Gastrocnemius medialis (tissue), 4 donors: ENCODE data around the gene BDKRB2. TPM values are rescaled to one million over a fixed set of nuclear protein-coding genes. Genes with fewer than 3 reads are reported as not detected.

Experiments
- ATAC-seq, 2 donors: fragments of 150-250 bp; one replicate each; pipeline ENCODE4 v1.9.1; 2016
- DNase-seq, 2 donors: peaks; one replicate each; pipeline ENCODE4 v3.0.0-alpha.2; 2019
- H3K27ac ChIP-seq, 4 donors: fragments of 200-600 bp; sonication (generic); 1 replicate in 1 of 4; 2 replicates in 3 of 4; pipeline ENCODE4 v1.5.1; 2016 to 2018; ENCODE audit warnings: mild to moderate bottlenecking in 2 of 4, moderate library complexity in 1 of 4
- H3K27me3 ChIP-seq, 3 donors: fragments of 200-600 bp; sonication (generic) in 2 of 3; 1 replicate in 1 of 3; 2 replicates in 2 of 3; pipeline versions ENCODE4 v1.5.1 to v1.6.0; 2016 to 2019; ENCODE audit warnings: mild to moderate bottlenecking in 1 of 3, moderate library complexity in 1 of 3
- H3K36me3 ChIP-seq, 2 donors: fragments of 200-600 bp; sonication (generic) in 1 of 2; one replicate each; pipeline ENCODE4 v1.5.1; 2017 to 2018
- H3K4me1 ChIP-seq, 2 donors: fragments of 200-600 bp; sonication (generic) in 1 of 2; one replicate each; pipeline ENCODE4 v1.5.1; 2016 to 2017; ENCODE audit warnings: mild to moderate bottlenecking in 2 of 2
- H3K4me3 ChIP-seq, 4 donors: fragments of 200-600 bp; sonication (generic) in 3 of 4; 1 replicate in 1 of 4; 2 replicates in 3 of 4; pipeline ENCODE4 v1.5.1; 2016 to 2019; ENCODE audit warnings: mild to moderate bottlenecking in 2 of 4
- H3K9me3 ChIP-seq, 3 donors: fragments of 200-600 bp; sonication (generic) in 2 of 3; 1 replicate in 1 of 3; 2 replicates in 2 of 3; pipeline ENCODE4 v1.5.1; 2016 to 2019
- POLR2A ChIP-seq, 2 donors: fragments of 450-650 bp; IDR thresholded peaks; one replicate each; pipeline ENCODE4 v1.6.1; 2017; ENCODE audit warnings: antibody characterized with exemption in 2 of 2, mild to moderate bottlenecking in 2 of 2, moderate library complexity in 2 of 2
- in situ Hi-C, 4 donors: fragments of 200-750 bp; cut with MboI; loops; one replicate each; pipeline versions ENCODE4 v1.15.0 to v1.8.0; 2017; ENCODE audit warnings: low sequenced_read_pairs in 4 of 4
- intact Hi-C: fragments of 100-400 bp; cut with DNase I; formaldehyde crosslinking; loops from one replicate; pipeline ENCODE4 v1.15.1; 2023; ENCODE audit warnings: low total_unique reads
- total RNA-seq, 4 donors: library from RNA; depleted of rRNA; stranded (reverse); fragments of >200 nt; gene quantifications; one replicate each; pipeline versions ENCODE4 v1.1.0 to v1.2.3, GENCODE V29; 2016
- TF ChIP-seq, protein P1 (sequence below), 5 experiments: fragments of 450-650 bp in 3 of 5; fragments of 200-600 bp in 2 of 5; sonication (generic) in 2 of 5; IDR thresholded peaks in 4 of 5; conservative IDR thresholded peaks in 1 of 5; 1 replicate in 4 of 5; 2 replicates in 1 of 5; pipeline ENCODE4 v1.5.1; 2016 to 2019; ENCODE audit warnings: antibody characterized with exemption in 5 of 5, mild to moderate bottlenecking in 3 of 5, moderate library complexity in 3 of 5

BDKRB2 gene
- total RNA-seq, 4 donors from 2014 or later, result 0.10 to 1.3 (median 0.89) TPM

DNA sequence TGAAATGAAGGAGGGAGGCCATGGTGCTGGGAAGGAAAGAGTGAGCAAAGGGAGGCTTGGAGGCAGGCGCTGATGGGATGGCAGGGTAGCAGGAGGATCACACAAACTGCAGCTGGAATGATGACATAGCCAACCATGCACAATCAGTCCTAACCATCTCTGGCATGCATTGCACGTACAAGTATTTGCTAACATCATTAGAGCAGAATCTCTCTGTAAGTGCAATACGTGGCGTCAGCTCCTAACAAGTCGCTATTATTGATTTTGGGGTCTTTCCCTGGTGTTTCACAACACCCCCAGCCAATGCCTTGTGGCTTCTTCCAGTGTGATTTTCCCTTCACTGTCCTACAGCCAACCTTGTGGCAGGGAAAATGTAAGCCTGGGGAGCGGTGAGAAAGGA lies 69.9 kb downstream of the BDKRB2 start:
- intact Hi-C loops, result loop anchor here (5.0 kb wide), 1 partner anchor 847 kb away; no protein-coding TSS in a partner anchor
- in situ Hi-C loops, result loop anchor here in 2 of 4 donors (10.0 to 25.0 kb wide), 2 partner anchors 180 to 712 kb away; no protein-coding TSS in a partner anchor
- Histone ChIP-seq H3K4me3 (no peak overlapping the region), H3K36me3 (no peaks in the 10 kb centered on the region), H3K4me1 (no peaks in the 10 kb centered on the region), H3K27me3 (no peaks in the 10 kb centered on the region), H3K27ac (no peak overlapping the region), H3K9me3 (peaks cover 4 to 12% (median 6%) of the 10 kb centered on the region in 3 donors)
- no peak for DNase-seq
- ATAC-seq, result no peak
- TF ChIP-seq POLR2A (IDR thresholded peaks at IDR 0.05), result no peak
- TF ChIP-seq, protein P1, sequence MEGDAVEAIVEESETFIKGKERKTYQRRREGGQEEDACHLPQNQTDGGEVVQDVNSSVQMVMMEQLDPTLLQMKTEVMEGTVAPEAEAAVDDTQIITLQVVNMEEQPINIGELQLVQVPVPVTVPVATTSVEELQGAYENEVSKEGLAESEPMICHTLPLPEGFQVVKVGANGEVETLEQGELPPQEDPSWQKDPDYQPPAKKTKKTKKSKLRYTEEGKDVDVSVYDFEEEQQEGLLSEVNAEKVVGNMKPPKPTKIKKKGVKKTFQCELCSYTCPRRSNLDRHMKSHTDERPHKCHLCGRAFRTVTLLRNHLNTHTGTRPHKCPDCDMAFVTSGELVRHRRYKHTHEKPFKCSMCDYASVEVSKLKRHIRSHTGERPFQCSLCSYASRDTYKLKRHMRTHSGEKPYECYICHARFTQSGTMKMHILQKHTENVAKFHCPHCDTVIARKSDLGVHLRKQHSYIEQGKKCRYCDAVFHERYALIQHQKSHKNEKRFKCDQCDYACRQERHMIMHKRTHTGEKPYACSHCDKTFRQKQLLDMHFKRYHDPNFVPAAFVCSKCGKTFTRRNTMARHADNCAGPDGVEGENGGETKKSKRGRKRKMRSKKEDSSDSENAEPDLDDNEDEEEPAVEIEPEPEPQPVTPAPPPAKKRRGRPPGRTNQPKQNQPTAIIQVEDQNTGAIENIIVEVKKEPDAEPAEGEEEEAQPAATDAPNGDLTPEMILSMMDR (IDR thresholded peaks at IDR 0.05 in 4 of 5, conservative IDR thresholded peaks at IDR 0.05 in 1 of 5), result no peak

GRCh38 chr14:96275177-96276112 lies 70.8 kb downstream of the BDKRB2 start:
- intact Hi-C loops, result loop anchor here (1.0 to 5.0 kb wide), 2 partner anchors 175 to 278 kb away; no protein-coding TSS in a partner anchor
- no peaks in the 10 kb centered on the region for H3K4me1 ChIP-seq
- H3K36me3 ChIP-seq, result no peaks in the 10 kb centered on the region
- H3K4me3 ChIP-seq, result no peak overlapping the region
- peak; percentile 20 to 24 for DNase-seq
- H3K9me3 ChIP-seq, result peaks cover 4 to 12% (median 6%) of the 10 kb centered on the region in 3 donors
- H3K27me3 ChIP-seq, result no peaks in the 10 kb centered on the region
- TF ChIP-seq POLR2A (IDR thresholded peaks at IDR 0.05), result no peak
- TF ChIP-seq, protein P1 (IDR thresholded peaks at IDR 0.05 in 4 of 5, conservative IDR thresholded peaks at IDR 0.05 in 1 of 5), result peak; percentile 69 to 86 (median 83)
- in situ Hi-C loops, result loop anchor here in 3 of 4 donors (5.0 to 25.0 kb wide), 3 partner anchors 178 to 713 kb away; no protein-coding TSS in a partner anchor
- peak in 1 of 2 donors; percentile 32 for ATAC-seq
- H3K27ac ChIP-seq, result no peak overlapping the region

DNA sequence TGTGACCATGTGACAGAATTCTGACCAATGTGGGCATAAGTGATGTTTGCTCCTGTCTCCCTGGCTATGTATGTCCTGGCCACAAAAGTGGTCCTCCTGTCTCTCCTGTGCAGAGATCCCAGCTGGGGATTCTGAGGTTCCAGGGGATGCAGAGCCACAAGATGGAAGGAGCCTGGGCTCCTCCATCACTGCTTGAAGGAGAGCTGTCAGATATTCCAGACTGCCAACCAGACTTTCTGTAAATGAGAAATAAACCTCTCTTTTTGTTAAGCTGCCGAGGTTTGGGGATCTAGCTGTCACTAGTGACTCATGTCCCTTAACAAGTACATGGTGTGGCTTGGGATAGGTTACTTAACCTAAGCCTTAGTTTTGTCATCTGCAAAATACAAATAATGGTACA lies 73.3 kb downstream of the BDKRB2 start:
- Histone ChIP-seq H3K27ac (no peak overlapping the region), H3K9me3 (peaks cover 4 to 12% (median 6%) of the 10 kb centered on the region in 3 donors), H3K36me3 (peaks cover 0 to 6% of the 10 kb centered on the region in 2 donors), H3K4me1 (no peaks in the 10 kb centered on the region), H3K27me3 (no peaks in the 10 kb centered on the region), H3K4me3 (no peak overlapping the region)
- DNase-seq (no peak), ATAC-seq (no peak)
- TF ChIP-seq, protein P1 (IDR thresholded peaks at IDR 0.05 in 4 of 5, conservative IDR thresholded peaks at IDR 0.05 in 1 of 5), result no peak
- TF ChIP-seq POLR2A (IDR thresholded peaks at IDR 0.05), result no peak
- in situ Hi-C loops (loop anchor here in 3 of 4 donors (5.0 to 25.0 kb wide), 3 partner anchors 181 to 716 kb away; no protein-coding TSS in a partner anchor), intact Hi-C loops (loop anchor here (5.0 kb wide), 1 partner anchor 281 kb away; no protein-coding TSS in a partner anchor)

DNA sequence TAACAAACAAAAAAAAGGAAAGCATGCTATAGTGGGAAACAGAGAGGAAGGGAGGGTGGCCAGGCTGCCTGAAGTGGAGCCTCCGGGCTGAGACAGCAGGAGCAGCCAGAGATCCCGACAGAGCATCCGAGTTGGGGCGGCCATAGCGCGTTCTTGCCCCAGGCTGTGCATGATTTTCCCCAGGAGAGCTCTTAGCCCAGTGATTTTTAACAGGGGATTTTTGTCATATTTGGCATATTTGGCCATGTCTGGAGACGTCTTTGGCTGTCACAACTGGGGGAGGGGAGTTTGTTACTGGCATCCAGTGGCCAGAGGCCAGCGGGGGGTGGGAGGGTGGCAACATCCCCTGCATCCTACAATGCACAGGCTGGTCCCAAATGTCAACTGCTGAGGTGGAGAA lies 74.9 kb downstream of the BDKRB2 start:
- Histone ChIP-seq H3K9me3 (peaks cover 4 to 12% (median 6%) of the 10 kb centered on the region in 3 donors), H3K27ac (no peak overlapping the region), H3K4me1 (no peaks in the 10 kb centered on the region), H3K36me3 (peaks cover 3 to 22% of the 10 kb centered on the region in 2 donors), H3K27me3 (no peaks in the 10 kb centered on the region), H3K4me3 (no peak overlapping the region)
- TF ChIP-seq POLR2A (IDR thresholded peaks at IDR 0.05), result no peak
- TF ChIP-seq, protein P1 (IDR thresholded peaks at IDR 0.05 in 4 of 5, conservative IDR thresholded peaks at IDR 0.05 in 1 of 5), result no peak
- intact Hi-C loops (loop anchor here (5.0 kb wide), 1 partner anchor 282 kb away; no protein-coding TSS in a partner anchor), in situ Hi-C loops (loop anchor here in 3 of 4 donors (5.0 to 25.0 kb wide), 3 partner anchors 182 to 717 kb away; no protein-coding TSS in a partner anchor)
- ATAC-seq, result no peak
- no peak for DNase-seq
